Measurements from ENCODE around the gene EPB41L1. TPM values are rescaled to one million over a fixed set of nuclear protein-coding genes. Genes with fewer than 3 reads are reported as not detected.

EPB41L1 gene
- total RNA-seq, 1 donor = 18.1 TPM

DNA sequence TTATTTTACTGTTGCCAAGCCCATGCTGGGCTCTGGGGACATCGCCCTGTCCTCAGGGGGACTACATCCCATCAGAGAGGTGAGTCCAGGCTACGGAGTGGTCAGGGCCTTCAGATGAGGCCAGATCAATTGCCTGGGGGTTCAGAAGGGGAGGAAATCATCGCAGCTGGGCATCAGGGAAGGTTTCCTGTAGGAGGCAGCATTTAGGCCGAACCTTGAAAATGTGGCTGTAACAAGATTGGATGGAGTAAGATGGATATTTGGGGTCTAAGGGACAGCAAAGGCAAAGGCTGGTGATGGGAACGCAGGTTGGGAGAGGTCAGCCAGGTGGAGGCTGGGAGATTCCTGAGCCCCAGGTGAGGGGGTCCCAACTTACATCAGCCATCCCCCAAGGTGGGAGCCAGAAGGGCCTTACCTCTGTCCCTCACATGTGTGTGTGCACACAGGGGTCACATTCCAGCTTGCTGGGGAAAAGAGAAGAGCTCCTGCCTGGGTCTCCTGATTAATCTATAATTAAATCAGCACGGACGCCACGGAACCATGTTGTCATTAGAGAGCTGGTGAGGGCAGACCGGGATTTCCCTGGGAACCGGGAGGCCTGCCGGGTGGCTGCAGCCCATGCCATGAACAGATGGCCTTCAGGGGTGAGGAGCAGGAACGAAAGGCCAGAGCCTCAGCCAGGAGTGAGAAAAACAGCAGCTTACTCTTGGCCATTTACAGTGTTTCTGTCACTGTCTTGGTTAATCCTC lies 121.1 kb downstream of the EPB41L1 start:
- no peak overlapping the region for H3K4me3 ChIP-seq (ENCODE audit: low read depth, low read length)
- DNase-seq (ENCODE audit: low read depth) = no peak
- TF ChIP-seq, protein P1, sequence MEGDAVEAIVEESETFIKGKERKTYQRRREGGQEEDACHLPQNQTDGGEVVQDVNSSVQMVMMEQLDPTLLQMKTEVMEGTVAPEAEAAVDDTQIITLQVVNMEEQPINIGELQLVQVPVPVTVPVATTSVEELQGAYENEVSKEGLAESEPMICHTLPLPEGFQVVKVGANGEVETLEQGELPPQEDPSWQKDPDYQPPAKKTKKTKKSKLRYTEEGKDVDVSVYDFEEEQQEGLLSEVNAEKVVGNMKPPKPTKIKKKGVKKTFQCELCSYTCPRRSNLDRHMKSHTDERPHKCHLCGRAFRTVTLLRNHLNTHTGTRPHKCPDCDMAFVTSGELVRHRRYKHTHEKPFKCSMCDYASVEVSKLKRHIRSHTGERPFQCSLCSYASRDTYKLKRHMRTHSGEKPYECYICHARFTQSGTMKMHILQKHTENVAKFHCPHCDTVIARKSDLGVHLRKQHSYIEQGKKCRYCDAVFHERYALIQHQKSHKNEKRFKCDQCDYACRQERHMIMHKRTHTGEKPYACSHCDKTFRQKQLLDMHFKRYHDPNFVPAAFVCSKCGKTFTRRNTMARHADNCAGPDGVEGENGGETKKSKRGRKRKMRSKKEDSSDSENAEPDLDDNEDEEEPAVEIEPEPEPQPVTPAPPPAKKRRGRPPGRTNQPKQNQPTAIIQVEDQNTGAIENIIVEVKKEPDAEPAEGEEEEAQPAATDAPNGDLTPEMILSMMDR (IDR thresholded peaks at IDR 0.05; ENCODE audit: insufficient read depth, low read length) = no peak

DNA sequence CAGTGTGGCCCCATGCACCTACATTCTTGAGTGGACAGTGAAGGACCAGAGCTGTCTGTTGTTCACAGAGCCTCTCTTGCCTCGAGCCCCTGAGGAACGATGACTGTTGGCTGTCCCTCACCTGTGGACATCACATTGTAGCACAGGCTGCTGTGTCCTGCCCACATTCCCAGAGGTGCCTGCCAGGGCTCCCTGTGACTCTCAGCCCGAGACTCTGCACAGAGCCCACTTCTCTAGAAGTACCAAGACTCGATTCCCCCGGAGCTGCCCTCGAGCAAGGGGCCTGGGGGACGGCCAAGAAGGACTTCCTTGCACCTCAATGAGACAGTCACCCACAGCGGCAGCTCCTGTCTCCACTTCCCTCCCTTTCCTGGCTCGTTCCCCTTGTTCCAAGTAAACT lies 123.0 kb downstream of the EPB41L1 start:
- TF ChIP-seq, protein P1 (IDR thresholded peaks at IDR 0.05; ENCODE audit: insufficient read depth, low read length) = no peak
- no peak overlapping the region for H3K4me3 ChIP-seq (ENCODE audit: low read depth, low read length)
- no peak for DNase-seq (ENCODE audit: low read depth)

GRCh38 chr20:36279362-36279761 lies 124.8 kb downstream of the EPB41L1 start:
- DNase-seq (ENCODE audit: low read depth) = no peak

GRCh38 chr20:36279776-36280175 lies 125.2 kb downstream of the EPB41L1 start:
- H3K4me3 ChIP-seq (ENCODE audit: low read depth, low read length) = no peak overlapping the region
- TF ChIP-seq, protein P1 (IDR thresholded peaks at IDR 0.05; ENCODE audit: insufficient read depth, low read length) = no peak
- no peak for DNase-seq (ENCODE audit: low read depth)

More at GRCh38 chr20:36279362-36279761, 124.8 kb downstream of the EPB41L1 start:
- no peak overlapping the region for H3K4me3 ChIP-seq (ENCODE audit: low read depth, low read length)
- TF ChIP-seq, protein P1 (IDR thresholded peaks at IDR 0.05; ENCODE audit: insufficient read depth, low read length) = no peak

DNA sequence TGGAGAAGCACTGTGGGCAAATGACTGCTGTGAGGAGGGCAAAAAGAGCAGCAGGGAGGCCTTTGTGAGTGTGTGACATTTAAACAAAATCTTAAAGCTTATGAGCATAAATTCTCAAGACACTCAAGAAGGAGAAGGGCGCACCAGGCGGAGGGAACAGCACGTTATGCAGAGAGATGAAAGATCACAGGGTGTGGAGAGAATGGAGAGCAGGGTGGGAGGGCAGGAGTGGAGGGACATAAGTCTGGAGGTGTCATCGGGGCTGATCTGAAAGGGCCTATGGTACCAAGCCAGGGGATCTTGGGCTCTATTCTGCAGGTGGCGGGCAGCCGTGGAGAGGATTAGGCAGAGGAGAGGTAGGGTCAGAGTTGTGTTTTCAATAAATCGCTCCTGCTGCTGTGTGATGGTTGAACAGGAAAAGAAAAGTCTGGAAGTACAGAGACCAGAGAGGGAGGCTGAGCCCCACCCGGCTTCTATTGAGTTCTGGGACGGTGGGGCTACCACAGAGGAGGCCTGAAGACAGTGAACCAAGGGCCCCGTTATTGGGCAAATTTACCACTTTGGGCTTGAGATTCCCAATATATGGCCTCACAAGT lies 127.3 kb downstream of the EPB41L1 start:
- H3K4me3 ChIP-seq (ENCODE audit: low read depth, low read length) = no peak overlapping the region
- TF ChIP-seq, protein P1 (IDR thresholded peaks at IDR 0.05; ENCODE audit: insufficient read depth, low read length) = no peak
- DNase-seq (ENCODE audit: low read depth) = no peak

Other genes with a start within 250 kb of the EPB41L1 start
- gene SCAND1, start 200.2 kb upstream of the EPB41L1 start, total RNA-seq (ENCODE audit: low replicate concordance) = 34.1 and 161 TPM in 2 replicates
- 2.2 and 4.5 TPM in 2 replicates for gene CNBD2, start 186.2 kb upstream of the EPB41L1 start, total RNA-seq (ENCODE audit: low replicate concordance)
- gene AAR2, start 81.7 kb downstream of the EPB41L1 start, total RNA-seq (ENCODE audit: low replicate concordance) = 23.5 and 38.3 TPM in 2 replicates
- 9.5 and 19.5 TPM in 2 replicates for gene DLGAP4, start 151.6 kb downstream of the EPB41L1 start, total RNA-seq (ENCODE audit: low replicate concordance)